Diencephalon (tissue), 1 donor: ENCODE measurements around the gene CLTA. TPM values are rescaled to one million over a fixed set of nuclear protein-coding genes. Genes with fewer than 3 reads are reported as not detected.

Experiments used
- total RNA-seq: library from RNA; depleted of rRNA; stranded (reverse); fragments of >200 nt; gene quantifications from one replicate; pipeline ENCODE4 v1.2.3, GENCODE V29; 2014

Gene CLTA
- total RNA-seq: 136 TPM

GRCh38 chr9:36190388-36191289, at the start of gene CLTA:
CLTA (plus strand) TSS chr9:36190921; CDS start chr9:36191057, 136 bp downstream.

GRCh38 chr9:36169166-36169565, 21.6 kb upstream of the CLTA start, which contains the start of gene CCIN:
CCIN (plus strand) TSS chr9:36169388; CDS start chr9:36169503, 115 bp downstream.

GRCh38 chr9:36258208-36258995, 67.7 kb downstream of the CLTA start, which contains the start of gene GNE:
GNE (minus strand) TSS chr9:36258448; CDS start chr9:36249355, 9,093 bp downstream.

Other genes with a start within 250 kb of the CLTA start
- gene OR2S2, start 232.8 kb upstream of the CLTA start, total RNA-seq: not detected
- gene RECK, start 154.0 kb upstream of the CLTA start, total RNA-seq: 9.0 TPM
- gene GLIPR2, start 54.2 kb upstream of the CLTA start, total RNA-seq: 15.0 TPM
- 0.23 TPM for gene CCIN, start 21.5 kb upstream of the CLTA start, total RNA-seq
- 41.1 TPM for gene GNE, start 67.5 kb downstream of the CLTA start, total RNA-seq
- 51.9 TPM for gene RNF38, start 209.3 kb downstream of the CLTA start, total RNA-seq